ENCODE measurements around the gene GAD1.
A peak's percentile ranks its signal among the peaks of the same experiment; 100 is the strongest.

Gene GAD1

DNA sequence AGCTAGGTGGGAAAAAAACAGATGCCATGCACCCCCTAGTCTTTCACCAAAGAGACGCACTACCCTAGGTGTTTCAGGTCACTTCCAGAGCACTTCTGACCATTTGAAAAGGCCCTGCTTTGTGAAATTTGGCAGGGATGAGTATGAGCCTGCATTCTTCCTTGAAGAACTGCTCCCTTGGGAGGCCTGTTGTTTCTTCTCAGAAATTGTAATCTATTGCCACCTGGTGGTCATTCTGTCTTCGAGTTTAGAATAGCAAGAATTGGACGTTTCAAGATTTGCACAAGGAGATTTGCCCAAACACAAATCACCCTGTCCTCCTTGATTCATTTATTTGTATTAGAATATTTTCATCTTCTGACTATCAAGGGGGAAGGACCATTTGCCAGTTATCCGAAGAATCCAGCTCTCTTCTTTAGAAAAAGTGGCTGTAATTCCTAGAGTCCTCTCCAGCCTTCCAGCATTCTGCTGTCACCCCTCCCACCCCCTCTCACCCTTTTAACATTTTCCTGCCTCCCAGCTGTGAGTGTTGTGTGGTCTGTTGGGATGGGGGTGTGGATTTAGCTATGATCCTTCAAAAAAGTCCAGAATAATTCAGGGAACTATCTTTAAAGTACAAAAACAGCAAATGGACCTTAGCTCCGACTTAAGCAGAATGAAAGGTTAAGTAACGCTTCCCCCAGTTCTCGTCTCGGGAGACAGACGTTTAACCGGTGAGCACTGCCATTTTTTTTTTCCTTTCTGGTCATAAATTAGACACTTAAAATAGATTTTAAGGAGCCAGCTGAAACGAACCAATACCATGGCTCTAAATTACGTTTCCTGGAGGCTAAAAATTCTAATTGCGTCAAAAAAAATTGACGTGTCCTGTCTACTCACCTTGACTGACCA is 3.7 kb upstream of the GAD1 start:
- Histone ChIP-seq H3K4me3 (ENCODE audit: low read length) (no peak overlapping the region), H3K36me3 (ENCODE audit: control insufficient read depth, insufficient read depth, low read length) (no peaks in the 10 kb centered on the region), H3K4me1 (ENCODE audit: control insufficient read depth, insufficient read depth, low read length) (peaks cover 25% of the 10 kb centered on the region), H3K9me3 (ENCODE audit: control insufficient read depth, low read length) (no peaks in the 10 kb centered on the region), H3K9ac (ENCODE audit: low read length) (no peak overlapping the region), H3K27me3 (ENCODE audit: control insufficient read depth, insufficient read depth, low read length) (peaks cover 52% of the 10 kb centered on the region)

DNA sequence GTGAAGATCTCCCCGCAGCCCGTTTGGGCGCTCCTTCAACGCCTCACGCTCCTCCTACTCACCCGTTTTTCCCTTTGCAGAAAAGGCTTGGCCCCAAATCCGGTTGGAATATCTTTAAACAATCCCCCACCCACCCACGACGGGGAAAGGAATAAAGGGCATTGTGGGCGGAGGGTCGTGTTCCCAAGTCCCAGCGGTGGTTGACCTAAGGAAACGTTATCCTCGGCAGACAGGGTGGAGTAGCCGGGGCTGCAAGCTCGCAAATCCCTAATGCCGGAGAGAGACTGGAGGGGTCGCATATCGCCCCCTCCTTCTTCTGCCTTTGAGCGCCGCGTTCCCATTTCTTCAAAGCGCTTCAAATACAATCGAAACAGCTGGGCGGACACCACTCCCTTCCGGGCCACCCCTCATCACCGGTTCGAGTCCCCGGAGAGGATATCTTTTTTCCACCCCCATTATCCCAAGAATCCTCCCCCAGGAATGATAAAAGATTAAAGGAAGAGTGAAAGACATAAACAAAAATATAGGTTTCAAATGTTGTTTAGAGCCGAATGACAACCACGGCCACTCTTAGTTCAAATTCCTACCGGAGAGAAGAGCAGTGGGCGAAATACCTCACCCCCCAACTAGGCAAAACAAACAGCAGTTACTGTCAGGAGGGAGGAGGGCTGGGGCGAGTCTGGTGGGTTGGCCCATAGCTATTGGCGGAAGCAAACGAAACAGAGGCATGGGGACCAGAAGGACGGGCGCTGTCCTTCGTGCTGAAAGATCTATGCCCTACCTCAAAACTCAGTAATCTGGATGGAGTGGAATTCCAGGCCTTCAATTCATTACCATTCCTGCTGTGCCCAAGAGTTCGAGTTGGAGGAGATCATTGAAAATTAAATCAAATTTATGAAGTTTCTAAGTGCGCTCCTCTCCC is 2.8 kb upstream of the GAD1 start:
- Histone ChIP-seq H3K4me3 (ENCODE audit: low read length) (no peak overlapping the region), H3K27me3 (ENCODE audit: control insufficient read depth, insufficient read depth, low read length) (peaks cover 61% of the 10 kb centered on the region), H3K36me3 (ENCODE audit: control insufficient read depth, insufficient read depth, low read length) (no peaks in the 10 kb centered on the region), H3K9me3 (ENCODE audit: control insufficient read depth, low read length) (no peaks in the 10 kb centered on the region), H3K4me1 (ENCODE audit: control insufficient read depth, insufficient read depth, low read length) (peaks cover 34% of the 10 kb centered on the region), H3K9ac (ENCODE audit: low read length) (no peak overlapping the region)

DNA sequence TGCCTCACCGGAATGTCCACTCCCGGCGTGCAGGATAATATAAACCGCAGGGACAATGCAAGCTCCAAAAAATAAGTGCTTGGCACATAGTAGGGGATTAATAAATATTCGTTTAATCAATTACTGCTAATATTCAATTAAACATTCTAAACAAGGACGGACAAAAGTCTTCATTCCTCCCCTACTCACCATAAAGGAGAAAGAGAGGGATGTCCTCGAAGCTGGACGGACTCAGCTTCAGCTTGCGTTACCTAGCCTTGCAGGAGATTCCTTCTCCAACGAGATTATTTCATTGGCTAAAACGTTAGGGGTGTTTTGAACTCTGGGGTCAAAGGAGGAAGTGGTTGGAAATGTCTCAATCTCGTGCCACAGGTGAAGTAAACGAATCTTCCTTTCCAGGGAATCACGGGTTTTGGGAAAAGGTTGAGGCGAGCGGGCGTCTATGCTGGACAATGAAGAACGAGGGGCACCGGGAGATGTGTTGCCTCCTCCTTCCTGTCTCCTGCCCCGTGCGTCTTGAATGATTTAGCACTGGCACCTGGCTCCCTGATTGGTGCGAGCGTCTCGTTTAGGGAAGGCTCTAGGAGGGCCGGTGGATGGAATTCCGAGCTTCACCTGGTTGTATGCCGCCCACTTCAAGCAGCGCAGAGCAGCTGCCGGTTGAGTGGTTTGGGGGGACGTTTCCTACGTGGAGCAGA is 2.0 kb upstream of the GAD1 start:
- Histone ChIP-seq H3K27me3 (ENCODE audit: control insufficient read depth, insufficient read depth, low read length) (peaks cover 69% of the 10 kb centered on the region), H3K4me3 (ENCODE audit: low read length) (no peak overlapping the region), H3K36me3 (ENCODE audit: control insufficient read depth, insufficient read depth, low read length) (no peaks in the 10 kb centered on the region), H3K9me3 (ENCODE audit: control insufficient read depth, low read length) (no peaks in the 10 kb centered on the region), H3K4me1 (ENCODE audit: control insufficient read depth, insufficient read depth, low read length) (peaks cover 35% of the 10 kb centered on the region), H3K9ac (ENCODE audit: low read length) (no peak overlapping the region)

DNA sequence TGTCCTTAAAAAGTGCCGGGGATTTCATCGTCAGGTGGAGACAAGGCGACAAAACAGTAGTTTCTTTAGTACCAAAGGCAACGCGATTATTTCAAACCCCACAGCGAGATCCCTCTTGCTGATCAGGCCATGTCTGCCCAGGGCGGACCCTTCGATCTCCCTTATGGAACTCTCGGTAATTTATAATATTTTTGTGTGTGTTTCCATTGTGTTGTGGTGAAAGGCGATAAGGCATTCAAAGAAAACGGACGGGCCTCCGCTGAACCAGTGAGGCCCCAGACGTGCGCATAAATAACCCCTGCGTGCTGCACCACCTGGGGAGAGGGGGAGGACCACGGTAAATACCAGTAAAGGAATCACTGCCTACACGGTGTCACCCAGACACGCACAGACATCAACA is 1.4 kb upstream of the GAD1 start:
- H3K27me3 ChIP-seq (ENCODE audit: control insufficient read depth, insufficient read depth, low read length): peaks cover 76% of the 10 kb centered on the region
- no peaks in the 10 kb centered on the region for H3K9me3 ChIP-seq (ENCODE audit: control insufficient read depth, low read length)
- no peak overlapping the region for H3K9ac ChIP-seq (ENCODE audit: low read length)
- no peaks in the 10 kb centered on the region for H3K36me3 ChIP-seq (ENCODE audit: control insufficient read depth, insufficient read depth, low read length)
- H3K4me3 ChIP-seq (ENCODE audit: low read length): no peak overlapping the region
- H3K4me1 ChIP-seq (ENCODE audit: control insufficient read depth, insufficient read depth, low read length): peaks cover 39% of the 10 kb centered on the region

DNA sequence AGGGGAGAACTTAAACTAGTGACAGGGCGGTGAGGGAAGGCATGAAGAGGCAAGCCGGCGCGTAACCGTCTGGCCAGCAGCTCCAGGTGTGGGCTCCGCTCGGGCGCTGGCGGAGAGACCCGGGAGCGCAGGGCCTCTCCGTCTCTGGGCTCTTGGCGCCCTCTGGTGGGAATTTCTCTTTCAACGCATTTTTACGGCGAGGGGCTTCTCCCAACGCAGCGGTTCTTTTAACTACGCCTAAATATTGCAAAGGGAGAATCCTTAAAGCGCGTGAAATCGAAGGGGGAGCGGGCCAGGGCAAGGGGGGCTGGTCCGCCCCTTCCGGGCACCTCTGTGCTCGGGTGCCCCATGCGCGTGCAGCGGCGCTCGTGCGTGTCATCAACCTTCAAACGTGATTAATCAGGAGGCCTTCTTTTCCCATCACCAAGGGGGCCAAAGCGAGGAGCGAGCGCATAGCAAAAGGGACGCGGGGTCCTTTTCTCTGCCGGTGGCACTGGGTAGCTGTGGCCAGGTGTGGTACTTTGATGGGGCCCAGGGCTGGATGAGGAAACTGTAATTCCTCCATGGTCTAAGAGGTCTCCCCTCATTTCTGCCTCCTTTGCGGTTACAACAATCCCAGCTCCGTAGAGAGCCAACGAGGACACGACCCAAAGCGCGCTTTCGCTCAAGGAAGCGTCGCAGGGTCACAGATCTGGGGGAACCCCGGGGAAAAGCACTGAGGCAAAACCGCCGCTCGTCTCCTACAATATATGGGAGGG is 762 bp upstream of the GAD1 start:
- Histone ChIP-seq H3K36me3 (ENCODE audit: control insufficient read depth, insufficient read depth, low read length) (no peaks in the 10 kb centered on the region), H3K4me3 (ENCODE audit: low read length) (no peak overlapping the region), H3K27me3 (ENCODE audit: control insufficient read depth, insufficient read depth, low read length) (peaks cover 82% of the 10 kb centered on the region), H3K9ac (ENCODE audit: low read length) (no peak overlapping the region), H3K9me3 (ENCODE audit: control insufficient read depth, low read length) (no peaks in the 10 kb centered on the region), H3K4me1 (ENCODE audit: control insufficient read depth, insufficient read depth, low read length) (peaks cover 43% of the 10 kb centered on the region)

DNA sequence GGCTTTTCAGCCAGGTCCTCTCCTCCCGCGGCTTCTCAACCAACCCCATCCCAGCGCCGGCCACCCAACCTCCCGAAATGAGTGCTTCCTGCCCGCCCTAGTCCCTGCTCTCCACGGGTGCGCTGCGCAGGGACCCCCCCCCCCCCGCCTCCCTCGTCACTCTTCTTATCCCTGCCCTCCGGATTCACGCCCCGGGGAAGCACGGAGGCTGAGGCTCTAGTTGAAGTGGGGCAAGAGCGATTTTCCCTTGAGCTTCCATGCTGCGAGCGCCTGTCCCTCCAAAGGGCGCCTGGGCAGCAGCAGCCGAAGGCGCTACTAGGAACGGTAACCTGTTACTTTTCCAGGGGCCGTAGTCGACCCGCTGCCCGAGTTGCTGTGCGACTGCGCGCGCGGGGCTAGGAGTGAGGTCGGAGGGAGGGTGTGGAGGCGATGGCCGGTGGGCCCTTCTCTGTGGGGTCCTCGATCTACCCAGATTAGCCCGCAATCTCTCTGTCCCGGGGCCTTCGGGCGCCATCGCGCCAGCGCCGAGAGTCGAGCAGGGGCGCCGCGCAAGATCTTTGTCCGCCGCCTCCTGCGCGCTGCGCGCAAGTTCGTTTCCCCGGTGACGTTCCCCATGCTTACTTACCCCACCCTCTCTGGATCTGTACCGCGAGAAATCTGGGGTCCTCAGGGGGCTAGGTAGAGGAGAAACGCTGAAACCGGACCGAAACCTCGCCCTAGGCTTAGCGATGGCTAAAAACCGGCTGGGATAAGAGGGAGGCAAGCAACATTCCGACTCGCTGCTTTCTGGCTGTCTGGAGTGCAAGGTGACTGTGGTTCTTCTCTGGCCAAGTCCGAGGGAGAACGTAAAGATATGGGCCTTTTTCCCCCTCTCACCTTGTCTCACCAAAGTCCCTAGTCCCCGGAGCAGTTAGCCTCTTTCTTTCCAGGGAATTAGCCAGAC is 677 bp downstream of the GAD1 start:
- Histone ChIP-seq H3K36me3 (ENCODE audit: control insufficient read depth, insufficient read depth, low read length) (no peaks in the 10 kb centered on the region), H3K4me1 (ENCODE audit: control insufficient read depth, insufficient read depth, low read length) (peaks cover 57% of the 10 kb centered on the region), H3K27me3 (ENCODE audit: control insufficient read depth, insufficient read depth, low read length) (peaks cover 96% of the 10 kb centered on the region)

DNA sequence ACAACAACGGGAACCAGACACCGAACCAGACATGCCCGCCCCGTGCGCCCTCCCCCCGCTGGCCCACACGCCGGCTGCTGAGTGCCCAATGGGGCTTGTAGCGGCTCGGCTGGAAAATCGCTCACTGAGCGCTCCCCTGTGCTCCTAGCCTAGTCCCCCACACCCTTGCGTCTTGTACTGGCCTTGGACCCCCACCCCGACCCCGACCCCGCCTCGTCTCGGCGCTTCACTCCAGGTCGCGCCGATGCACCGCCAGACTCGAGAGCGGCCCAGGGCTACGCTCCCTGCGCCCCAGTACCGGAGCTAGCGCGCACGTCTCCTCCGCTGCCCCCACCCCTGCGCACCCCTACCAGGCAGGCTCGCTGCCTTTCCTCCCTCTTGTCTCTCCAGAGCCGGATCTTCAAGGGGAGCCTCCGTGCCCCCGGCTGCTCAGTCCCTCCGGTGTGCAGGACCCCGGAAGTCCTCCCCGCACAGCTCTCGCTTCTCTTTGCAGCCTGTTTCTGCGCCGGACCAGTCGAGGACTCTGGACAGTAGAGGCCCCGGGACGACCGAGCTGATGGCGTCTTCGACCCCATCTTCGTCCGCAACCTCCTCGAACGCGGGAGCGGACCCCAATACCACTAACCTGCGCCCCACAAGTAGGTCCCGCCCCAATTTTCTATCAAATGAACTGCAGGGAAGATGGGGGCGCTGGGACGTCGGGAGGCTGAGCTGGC is 1.5 kb downstream of the GAD1 start:
- H3K4me1 ChIP-seq (ENCODE audit: control insufficient read depth, insufficient read depth, low read length): peaks cover 65% of the 10 kb centered on the region
- H3K27me3 ChIP-seq (ENCODE audit: control insufficient read depth, insufficient read depth, low read length): peaks cover 100% of the 10 kb centered on the region
- H3K9me3 ChIP-seq (ENCODE audit: control insufficient read depth, low read length): no peaks in the 10 kb centered on the region
- H3K4me3 ChIP-seq (ENCODE audit: low read length): no peak overlapping the region
- H3K36me3 ChIP-seq (ENCODE audit: control insufficient read depth, insufficient read depth, low read length): no peaks in the 10 kb centered on the region
- no peak overlapping the region for H3K9ac ChIP-seq (ENCODE audit: low read length)

More for the DNA sequence above, 677 bp downstream of the GAD1 start:
- H3K4me3 ChIP-seq (ENCODE audit: low read length): no peak overlapping the region
- H3K9me3 ChIP-seq (ENCODE audit: control insufficient read depth, low read length): no peaks in the 10 kb centered on the region
- H3K9ac ChIP-seq (ENCODE audit: low read length): no peak overlapping the region

DNA sequence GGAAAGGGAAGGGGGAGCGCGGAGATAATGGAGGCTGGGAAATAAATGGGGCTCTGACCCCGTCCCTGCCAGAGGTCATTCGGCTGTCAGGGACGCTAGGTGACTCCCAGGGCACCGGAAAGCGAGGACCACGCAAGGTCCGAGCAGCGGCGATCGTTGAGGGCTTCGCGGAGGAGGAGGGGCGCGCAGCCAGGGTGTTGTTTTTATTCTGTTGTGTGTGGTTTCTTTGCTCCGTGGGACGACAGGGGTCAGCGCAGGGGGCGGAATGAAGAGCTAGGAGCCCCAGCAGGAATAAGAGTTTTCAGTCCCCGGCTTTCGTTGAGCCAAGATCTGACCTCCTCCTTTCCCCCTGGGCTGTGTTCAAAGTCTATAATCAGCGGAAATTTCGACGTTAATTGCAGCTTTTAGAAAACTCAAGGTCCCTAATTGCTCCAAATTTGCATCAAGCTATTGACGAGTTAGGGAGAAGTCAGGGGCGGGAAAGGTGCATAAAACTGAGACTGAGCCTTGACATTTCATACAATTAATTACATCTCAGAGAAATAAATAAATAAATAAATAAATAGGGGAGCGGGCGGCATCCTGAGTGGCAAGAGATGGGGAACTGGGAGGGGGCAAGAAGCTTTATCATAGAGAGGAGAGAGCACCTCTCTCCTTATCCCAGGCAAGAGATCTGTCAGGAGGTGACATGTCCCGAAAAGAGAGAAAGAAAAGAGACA is 2.2 kb downstream of the GAD1 start:
- Histone ChIP-seq H3K9me3 (ENCODE audit: control insufficient read depth, low read length) (no peaks in the 10 kb centered on the region), H3K4me3 (ENCODE audit: low read length) (no peak overlapping the region), H3K36me3 (ENCODE audit: control insufficient read depth, insufficient read depth, low read length) (no peaks in the 10 kb centered on the region), H3K9ac (ENCODE audit: low read length) (no peak overlapping the region), H3K4me1 (ENCODE audit: control insufficient read depth, insufficient read depth, low read length) (peaks cover 60% of the 10 kb centered on the region), H3K27me3 (ENCODE audit: control insufficient read depth, insufficient read depth, low read length) (peaks cover 97% of the 10 kb centered on the region)

DNA sequence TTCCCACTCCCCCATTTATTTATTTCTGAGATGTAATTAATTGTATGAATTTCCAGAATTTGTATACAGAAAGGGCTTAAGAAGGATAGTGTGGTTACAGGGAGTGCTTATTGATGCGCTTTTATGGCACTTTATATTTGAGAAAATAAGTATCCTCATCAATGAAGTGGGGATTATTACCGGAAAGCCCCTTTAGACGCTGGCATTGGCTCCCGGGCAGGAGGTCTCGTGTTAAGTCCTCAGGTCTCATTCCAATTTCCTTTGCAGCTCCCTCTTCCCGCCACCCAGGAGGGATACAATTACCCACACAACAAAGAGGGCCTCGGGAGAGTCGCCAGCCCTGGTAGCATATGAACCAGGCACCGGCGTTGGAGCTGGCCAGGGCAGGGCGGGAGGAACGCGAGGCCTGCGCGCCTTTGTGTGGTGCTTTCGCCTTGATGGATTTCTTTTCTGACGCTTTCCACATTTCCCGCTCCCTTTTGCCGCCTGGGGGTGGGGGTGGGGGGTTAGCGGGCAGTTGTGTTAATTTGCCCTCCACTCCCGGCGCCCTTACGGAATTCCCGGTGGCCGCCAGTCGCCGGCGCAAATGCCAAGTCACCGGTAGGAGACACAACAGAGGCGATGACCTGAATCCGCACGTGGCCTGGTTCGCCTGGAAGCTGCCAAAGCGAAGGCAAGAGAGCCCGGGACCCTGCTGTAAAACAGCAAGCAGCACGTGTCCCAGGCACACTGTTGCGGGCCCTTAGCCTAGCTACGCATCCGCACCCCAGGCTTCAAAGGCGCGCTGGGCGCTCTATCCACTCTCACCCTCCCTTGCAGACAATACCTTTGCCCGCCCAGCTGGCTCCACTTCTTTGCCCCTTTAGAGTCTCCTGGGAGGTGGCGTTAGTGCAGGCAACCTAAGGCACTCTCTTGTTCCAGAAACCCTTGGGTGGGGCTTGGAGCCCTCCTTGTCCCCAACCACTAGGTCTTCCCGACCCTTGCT is 3.3 kb downstream of the GAD1 start:
- no peaks in the 10 kb centered on the region for H3K36me3 ChIP-seq (ENCODE audit: control insufficient read depth, insufficient read depth, low read length)
- no peak overlapping the region for H3K9ac ChIP-seq (ENCODE audit: low read length)
- peak overlapping the region; percentile 5 for H3K4me3 ChIP-seq (ENCODE audit: low read length)
- no peaks in the 10 kb centered on the region for H3K9me3 ChIP-seq (ENCODE audit: control insufficient read depth, low read length)
- H3K4me1 ChIP-seq (ENCODE audit: control insufficient read depth, insufficient read depth, low read length): peaks cover 58% of the 10 kb centered on the region
- peaks cover 97% of the 10 kb centered on the region for H3K27me3 ChIP-seq (ENCODE audit: control insufficient read depth, insufficient read depth, low read length)

All from mucosa of stomach (tissue), 1 donor.